Measurements from ENCODE around the gene DGCR8. TPM values are rescaled to one million over a fixed set of nuclear protein-coding genes. Genes with fewer than 3 reads are reported as not detected.
A peak's percentile ranks its signal among the peaks of the same experiment; 100 is the strongest.

DGCR8 gene
- total RNA-seq, 1 experiment from 2014 or later: 23.0 TPM

GRCh38 chr22:20101638-20102037 is 21.6 kb downstream of the DGCR8 start:
- H3K36me3 ChIP-seq (replicated peaks; ENCODE audit: control insufficient read depth, insufficient read depth, low read length): peaks cover 46% of the 10 kb centered on the region
- no peak for DNase-seq
- H3K27me3 ChIP-seq (ENCODE audit: control insufficient read depth, insufficient read depth, low read length): no peaks in the 10 kb centered on the region

GRCh38 chr22:20102203-20102780 is 22.3 kb downstream of the DGCR8 start:
- Histone ChIP-seq H3K36me3 (replicated peaks; ENCODE audit: control insufficient read depth, insufficient read depth, low read length) (peaks cover 52% of the 10 kb centered on the region), H3K4me3 (ENCODE audit: insufficient read depth, low read depth, low read length) (no peak overlapping the region), H3K27me3 (ENCODE audit: control insufficient read depth, insufficient read depth, low read length) (no peaks in the 10 kb centered on the region)
- DNase-seq: peak; percentile 74

More at GRCh38 chr22:20101638-20102037, 21.6 kb downstream of the DGCR8 start:
- no peak overlapping the region for H3K4me3 ChIP-seq (ENCODE audit: insufficient read depth, low read depth, low read length)

GRCh38 chr22:20105456-20106204 is 25.6 kb downstream of the DGCR8 start:
- DNase-seq: no peak
- Histone ChIP-seq H3K36me3 (replicated peaks; ENCODE audit: control insufficient read depth, insufficient read depth, low read length) (peaks cover 55% of the 10 kb centered on the region), H3K4me3 (ENCODE audit: insufficient read depth, low read depth, low read length) (no peak overlapping the region), H3K27me3 (ENCODE audit: control insufficient read depth, insufficient read depth, low read length) (no peaks in the 10 kb centered on the region)

- H3K36me3 ChIP-seq (replicated peaks; ENCODE audit: control insufficient read depth, insufficient read depth, low read length): peaks cover 55% of the 10 kb centered on the region
- no peak overlapping the region for H3K4me3 ChIP-seq (ENCODE audit: insufficient read depth, low read depth, low read length)
- no peak for DNase-seq
- no peaks in the 10 kb centered on the region for H3K27me3 ChIP-seq (ENCODE audit: control insufficient read depth, insufficient read depth, low read length)
Observed at GRCh38 chr22:20106205-20106848, 26.3 kb downstream of the DGCR8 start.

- Histone ChIP-seq H3K36me3 (replicated peaks; ENCODE audit: control insufficient read depth, insufficient read depth, low read length) (peaks cover 56% of the 10 kb centered on the region), H3K4me3 (ENCODE audit: insufficient read depth, low read depth, low read length) (no peak overlapping the region), H3K27me3 (ENCODE audit: control insufficient read depth, insufficient read depth, low read length) (no peaks in the 10 kb centered on the region)
- no peak for DNase-seq
Observed at GRCh38 chr22:20106849-20107237, 26.8 kb downstream of the DGCR8 start.

- peaks cover 52% of the 10 kb centered on the region for H3K36me3 ChIP-seq (replicated peaks; ENCODE audit: control insufficient read depth, insufficient read depth, low read length)
- no peak overlapping the region for H3K4me3 ChIP-seq (ENCODE audit: insufficient read depth, low read depth, low read length)
- H3K27me3 ChIP-seq (ENCODE audit: control insufficient read depth, insufficient read depth, low read length): no peaks in the 10 kb centered on the region
- no peak for DNase-seq
Observed at GRCh38 chr22:20107471-20107901, 27.4 kb downstream of the DGCR8 start.

GRCh38 chr22:20107951-20108756 is 28.1 kb downstream of the DGCR8 start:
- H3K36me3 ChIP-seq (replicated peaks; ENCODE audit: control insufficient read depth, insufficient read depth, low read length): peaks cover 52% of the 10 kb centered on the region
- no peak for DNase-seq
- no peaks in the 10 kb centered on the region for H3K27me3 ChIP-seq (ENCODE audit: control insufficient read depth, insufficient read depth, low read length)
- no peak overlapping the region for H3K4me3 ChIP-seq (ENCODE audit: insufficient read depth, low read depth, low read length)

- Histone ChIP-seq H3K36me3 (replicated peaks; ENCODE audit: control insufficient read depth, insufficient read depth, low read length) (peaks cover 50% of the 10 kb centered on the region), H3K4me3 (ENCODE audit: insufficient read depth, low read depth, low read length) (no peak overlapping the region), H3K27me3 (ENCODE audit: control insufficient read depth, insufficient read depth, low read length) (no peaks in the 10 kb centered on the region)
- no peak for DNase-seq
Observed at GRCh38 chr22:20108757-20109230, 28.8 kb downstream of the DGCR8 start.

- peak; percentile 56 for DNase-seq
- H3K27me3 ChIP-seq (ENCODE audit: control insufficient read depth, insufficient read depth, low read length): no peaks in the 10 kb centered on the region
- H3K4me3 ChIP-seq (ENCODE audit: insufficient read depth, low read depth, low read length): no peak overlapping the region
- peaks cover 53% of the 10 kb centered on the region for H3K36me3 ChIP-seq (replicated peaks; ENCODE audit: control insufficient read depth, insufficient read depth, low read length)
Observed at GRCh38 chr22:20109411-20110358, 29.6 kb downstream of the DGCR8 start.

GRCh38 chr22:20110359-20110985 is 30.4 kb downstream of the DGCR8 start:
- Histone ChIP-seq H3K36me3 (replicated peaks; ENCODE audit: control insufficient read depth, insufficient read depth, low read length) (peaks cover 53% of the 10 kb centered on the region), H3K27me3 (ENCODE audit: control insufficient read depth, insufficient read depth, low read length) (no peaks in the 10 kb centered on the region), H3K4me3 (ENCODE audit: insufficient read depth, low read depth, low read length) (no peak overlapping the region)
- no peak for DNase-seq

- Histone ChIP-seq H3K27me3 (ENCODE audit: control insufficient read depth, insufficient read depth, low read length) (no peaks in the 10 kb centered on the region), H3K36me3 (replicated peaks; ENCODE audit: control insufficient read depth, insufficient read depth, low read length) (peaks cover 51% of the 10 kb centered on the region), H3K4me3 (ENCODE audit: insufficient read depth, low read depth, low read length) (no peak overlapping the region)
- DNase-seq: peak; percentile 88
Observed at GRCh38 chr22:20111045-20111688, 31.1 kb downstream of the DGCR8 start.

- H3K27me3 ChIP-seq (ENCODE audit: control insufficient read depth, insufficient read depth, low read length): no peaks in the 10 kb centered on the region
- no peak overlapping the region for H3K4me3 ChIP-seq (ENCODE audit: insufficient read depth, low read depth, low read length)
- no peak for DNase-seq
- H3K36me3 ChIP-seq (replicated peaks; ENCODE audit: control insufficient read depth, insufficient read depth, low read length): peaks cover 44% of the 10 kb centered on the region
Observed at GRCh38 chr22:20111689-20112622, 31.9 kb downstream of the DGCR8 start.

Data from H7 (cell line).